HG03108 (cell line): ENCODE data around the gene BBOF1.
"Not testable (repeated sequence)": the region's sequence is repeated elsewhere in the genome, so short reads cannot be mapped to it uniquely, and the experiment has no call there.

Experiments
- ATAC-seq: cut with Tn5 transposase; IDR thresholded peaks from one replicate; pipeline ENCODE4 v1.9.1; 2021; ENCODE audit warnings: moderate library complexity; ENCODE audit not compliant: unreplicated experiment

Gene BBOF1

DNA sequence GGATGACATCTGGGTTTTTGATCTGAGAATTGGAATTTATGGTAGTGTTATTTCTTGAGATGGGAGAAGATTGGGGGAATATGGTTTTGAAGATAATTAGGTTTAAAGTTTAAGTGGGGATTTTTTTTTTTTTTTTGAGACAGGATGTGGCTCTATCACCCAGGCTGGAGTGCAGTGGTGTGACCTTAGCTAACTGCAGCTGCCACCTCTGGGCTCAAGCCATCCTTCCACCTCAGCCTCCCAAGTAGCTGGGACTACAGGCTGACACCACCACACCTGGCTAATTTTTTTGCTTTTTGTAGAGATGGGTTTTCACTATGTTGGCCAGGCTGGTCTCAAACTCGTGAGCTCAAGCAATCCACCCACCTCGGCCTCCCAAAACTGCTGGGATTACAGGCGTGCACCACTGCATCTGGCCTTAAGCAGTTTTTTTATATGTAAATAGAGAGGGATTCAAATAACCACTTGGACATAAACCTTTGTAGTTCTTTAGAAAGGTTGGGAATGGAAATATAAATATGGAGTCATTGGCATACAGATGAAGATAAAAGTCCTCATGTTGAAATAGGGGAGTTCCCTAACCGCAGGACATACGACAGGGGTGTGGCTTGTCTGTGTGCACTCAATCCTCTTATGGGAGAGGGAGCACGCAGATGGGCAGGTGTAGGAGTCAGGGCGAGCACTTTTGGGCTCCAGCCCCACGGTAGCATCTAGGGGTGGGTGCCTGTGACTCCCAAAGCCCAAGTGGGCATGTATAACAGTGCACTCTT lies 70.3 kb downstream of the BBOF1 start:
- ATAC-seq, result no peak

- no peak for ATAC-seq
Observed at GRCh38 chr14:74105381-74105780, 86.2 kb downstream of the BBOF1 start.

- no peak for ATAC-seq
Observed at GRCh38 chr14:74109369-74109768, 90.2 kb downstream of the BBOF1 start.

DNA sequence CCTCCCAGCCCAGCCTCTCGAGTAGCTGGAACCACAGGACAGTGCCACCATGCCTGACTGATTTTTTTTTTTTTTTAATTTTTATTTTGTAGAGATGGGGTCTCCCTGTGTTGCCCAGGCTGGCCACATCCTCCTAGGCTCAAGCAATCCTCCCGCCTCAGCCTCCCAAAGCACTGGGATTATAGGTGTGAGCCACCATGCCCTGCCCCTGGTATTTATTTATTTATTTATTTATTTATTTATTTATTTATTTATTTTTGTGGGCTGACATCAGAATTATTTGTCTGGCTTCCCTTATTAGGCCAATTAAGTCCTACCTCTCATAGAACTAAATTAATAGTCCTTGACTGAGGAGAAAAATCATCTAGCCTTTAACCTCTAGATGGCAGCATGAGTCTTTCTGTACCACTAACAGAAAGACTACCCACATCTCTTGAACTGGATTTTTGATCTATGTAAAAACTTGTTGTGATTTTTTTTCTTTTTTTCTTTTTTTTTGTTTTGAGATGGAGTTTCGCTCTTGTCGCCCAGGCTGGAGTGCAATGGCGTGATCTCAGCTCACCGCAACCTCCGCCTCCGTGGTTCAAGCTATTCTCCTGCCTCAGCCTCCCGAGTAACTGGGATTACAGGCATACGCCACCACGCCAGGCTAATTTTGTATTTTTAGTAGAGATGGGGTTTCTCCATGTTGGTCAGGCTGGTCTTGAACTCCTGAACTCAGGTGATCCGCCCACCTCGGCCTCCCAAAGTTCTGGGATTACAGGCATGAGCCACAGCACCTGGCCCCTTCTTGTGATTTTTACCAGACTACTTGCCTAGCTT lies 92.5 kb downstream of the BBOF1 start:
- not testable (repeated sequence) for ATAC-seq
